K562 (cell line): ENCODE results near the gene DNAJB6. TPM values are rescaled to one million over a fixed set of nuclear protein-coding genes. Genes with fewer than 3 reads are reported as not detected.

ENCODE experiments used
- CHD7 ChIP-seq: fragments of 200-600 bp; sonication (generic); IDR thresholded peaks from one replicate; pipeline ENCODE4 v1.6.1; 2012; ENCODE audit warnings: mild to moderate bottlenecking, low read depth, low read length, inconsistent platforms
- RBM15 ChIP-seq: fragments of 200-400 bp; formaldehyde crosslinking; IDR thresholded peaks from 2 replicates; pipeline ENCODE4 v1.6.1; 2018; ENCODE audit warnings: mild to moderate bottlenecking, low read length, moderate library complexity; ENCODE audit not compliant: insufficient read depth
- ZNF23 ChIP-seq: fragments of 250-450 bp; sonication (Bioruptor Pico); IDR thresholded peaks from 2 replicates; pipeline ENCODE4 v1.4.0; 2020; ENCODE audit warnings: mild to moderate bottlenecking
- polyA plus RNA-seq, 8 experiments: library from polyadenylated mRNA; depleted of rRNA in 4 of 8; stranded (reverse) in 5 of 8; unstranded in 3 of 8; fragments of >200 nt; fragmentation: Nextera tagmentation in 2 of 8; fragmentation: Illumina TruSeq in 1 of 8; extraction: Ambion mirVana in 2 of 8; extraction: Trizol in 1 of 8; gene quantifications; 2 replicates each; pipeline versions ENCODE4 v1.2.1 to v1.2.3, GENCODE V29; 2011 to 2014; ENCODE audit warnings: inconsistent platforms in 1 of 8, missing spikeins in 1 of 8
- total RNA-seq, 7 experiments: library from RNA; depleted of rRNA in 6 of 7; stranded (reverse); fragments of >200 nt in 6 of 7; fragmentation: Illumina TruSeq in 2 of 7; extraction: Trizol in 2 of 7; gene quantifications; 2 replicates each; pipeline versions ENCODE4 v1.2.1 to v1.2.3, GENCODE V29; 2011 to 2021; ENCODE audit warnings: low replicate concordance in 1 of 7

Gene DNAJB6
- total and polyA plus RNA-seq, 9 of the 15 experiments (the other 6 are each of a cell fraction or from before 2014, with no cell fraction given): 84.5 to 158 (median 135) TPM

DNA sequence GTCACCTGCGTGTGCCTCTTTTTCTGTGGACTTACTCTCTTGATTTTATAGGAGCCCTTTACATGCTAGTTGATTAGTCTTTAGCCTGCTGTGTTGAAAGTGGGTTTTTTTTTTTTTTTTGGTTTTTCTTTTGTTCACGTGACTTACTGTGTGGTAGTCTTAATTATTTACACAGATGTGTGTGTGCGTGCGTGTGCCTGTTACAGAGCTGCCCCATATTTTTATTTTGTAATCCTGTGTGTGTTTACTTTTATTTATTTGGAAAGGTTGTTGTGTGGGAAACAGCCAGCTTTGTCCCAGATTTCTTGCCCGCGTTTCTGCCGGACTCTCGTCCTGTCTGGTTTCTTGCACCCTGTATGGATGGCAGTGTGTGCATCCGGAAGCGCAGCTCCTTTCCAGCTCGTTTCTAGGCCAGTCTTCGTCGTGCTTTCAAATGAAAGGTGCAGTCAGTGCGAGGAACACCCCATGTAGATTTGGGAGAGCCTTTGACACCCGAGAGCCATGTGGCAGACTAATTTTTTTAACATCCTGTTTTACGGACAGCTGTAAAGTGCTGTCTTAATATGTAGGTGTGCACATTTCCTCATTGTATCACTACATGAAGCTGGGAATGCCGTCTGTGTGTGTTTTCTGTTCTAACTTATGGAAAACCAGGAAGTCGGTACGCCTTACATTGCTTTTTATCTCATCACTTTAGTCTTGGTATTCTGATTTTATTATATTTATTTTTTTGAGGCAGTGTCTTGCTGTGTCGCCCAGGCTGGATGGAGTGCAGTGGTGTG is 55.6 kb downstream of the DNAJB6 start (continued):
- TF ChIP-seq CHD7 (no peak), RBM15 (no peak), ZNF23 (no peak)
